Psoas muscle (tissue), 8 donors: ENCODE results near the gene VSTM4. TPM values are rescaled to one million over a fixed set of nuclear protein-coding genes. Genes with fewer than 3 reads are reported as not detected.
A peak's percentile ranks its signal among the peaks of the same experiment; 100 is the strongest.

ENCODE experiments used
- ATAC-seq, 4 donors: fragments of 200-7000 bp; cut with Tn5 transposase; one replicate each; pipeline ENCODE4 v1.9.1; 2020; ENCODE audit warnings: moderate library complexity in 3 of 4, mild to moderate bottlenecking in 2 of 4
- DNase-seq, 2 donors: peaks; one replicate each; pipeline ENCODE4 v3.0.0-alpha.2; 2020
- H3K27ac ChIP-seq: fragments of 200-600 bp; one replicate; pipeline ENCODE4 v1.8.0; 2022
- H3K27me3 ChIP-seq, 3 donors: fragments of 200-600 bp in 1 of 3; one replicate each; pipeline versions ENCODE4 v1.6.1 to v1.8.0; 2013 to 2022; ENCODE audit warnings: low read length in 2 of 3, mild to moderate bottlenecking in 2 of 3, moderate library complexity in 1 of 3; ENCODE audit not compliant: insufficient read depth in 3 of 3
- H3K36me3 ChIP-seq, 2 donors: fragments of 200-600 bp in 1 of 2; one replicate each; pipeline versions ENCODE4 v1.6.1 to v1.8.0; 2013 to 2022; ENCODE audit warnings: low read depth in 1 of 2, mild to moderate bottlenecking in 1 of 2, moderate library complexity in 1 of 2; ENCODE audit not compliant: insufficient read depth in 1 of 2
- H3K4me1 ChIP-seq: fragments of 200-600 bp; one replicate; pipeline ENCODE4 v1.8.0; 2022
- H3K4me3 ChIP-seq: fragments of 200-600 bp; one replicate; pipeline ENCODE4 v1.8.0; 2022; ENCODE audit warnings: mild to moderate bottlenecking
- H3K9me3 ChIP-seq: fragments of 200-600 bp; one replicate; pipeline ENCODE4 v1.8.0; 2022
- WGBS, 3 donors: extraction: QIAGEN DNeasy Blood & Tissue Kit; methylation state at CpG; one replicate each; pipeline versions ENCODE4 v1.1.6 to v1.1.7; 2013; 5-methylcytosine and 5-hydroxymethylcytosine counted together
- intact Hi-C, 2 donors: fragments of 100-400 bp; cut with DNase I; formaldehyde crosslinking; loops; one replicate each; pipeline versions ENCODE4 v1.11.0 to v1.14.2; 2022
- polyA plus RNA-seq, 3 donors: library from polyadenylated mRNA; stranded (reverse); fragments of 200-250 nt; gene quantifications; one replicate each; pipeline ENCODE4 v1.2.3, GENCODE V29; 2013
- total RNA-seq, 4 donors: library from RNA; stranded (reverse); fragmentation: NEBNext Ultra II Directional in 2 of 4; extraction: Animal tissue kit (Norgen Biotek cat#: 25700) in 2 of 4; gene quantifications; one replicate each; pipeline versions ENCODE4 v1.2.1 to v1.2.4, GENCODE V29; 2021 to 2023
- TF ChIP-seq, protein P1 (sequence below): fragments of 200-600 bp; IDR thresholded peaks from one replicate; pipeline ENCODE4 v1.8.0; 2022; ENCODE audit warnings: antibody characterized with exemption
- donor health status: healthy with polysubstance abuse.
- donor health status: DM: no; HTN: no; CAD: no; lungs with moderate emphysema.
- donor health status: Bipolar disorder and iron deficiency.
- donor health status: healthy.
- donor health status: DM: yes; HTN: yes; CAD: no.
- donor health status: DM: no; HTN: no; CAD: no.
- donor health status: DM: no; HTN: no; CAD: no.
- donor health status: DM: yes; HTN: yes; CAD: no.

VSTM4 gene
- total and polyA plus RNA-seq, 7 donors, result 1.0 to 4.4 (median 1.8) TPM

- intact Hi-C loops, result no loop called here
- Histone ChIP-seq H3K27ac (no peak overlapping the region), H3K36me3 (no peaks in the 10 kb centered on the region), H3K4me3 (no peak overlapping the region), H3K4me1 (no peaks in the 10 kb centered on the region), H3K9me3 (peaks cover 18% of the 10 kb centered on the region), H3K27me3 (no peaks in the 10 kb centered on the region)
- TF ChIP-seq, protein P1, sequence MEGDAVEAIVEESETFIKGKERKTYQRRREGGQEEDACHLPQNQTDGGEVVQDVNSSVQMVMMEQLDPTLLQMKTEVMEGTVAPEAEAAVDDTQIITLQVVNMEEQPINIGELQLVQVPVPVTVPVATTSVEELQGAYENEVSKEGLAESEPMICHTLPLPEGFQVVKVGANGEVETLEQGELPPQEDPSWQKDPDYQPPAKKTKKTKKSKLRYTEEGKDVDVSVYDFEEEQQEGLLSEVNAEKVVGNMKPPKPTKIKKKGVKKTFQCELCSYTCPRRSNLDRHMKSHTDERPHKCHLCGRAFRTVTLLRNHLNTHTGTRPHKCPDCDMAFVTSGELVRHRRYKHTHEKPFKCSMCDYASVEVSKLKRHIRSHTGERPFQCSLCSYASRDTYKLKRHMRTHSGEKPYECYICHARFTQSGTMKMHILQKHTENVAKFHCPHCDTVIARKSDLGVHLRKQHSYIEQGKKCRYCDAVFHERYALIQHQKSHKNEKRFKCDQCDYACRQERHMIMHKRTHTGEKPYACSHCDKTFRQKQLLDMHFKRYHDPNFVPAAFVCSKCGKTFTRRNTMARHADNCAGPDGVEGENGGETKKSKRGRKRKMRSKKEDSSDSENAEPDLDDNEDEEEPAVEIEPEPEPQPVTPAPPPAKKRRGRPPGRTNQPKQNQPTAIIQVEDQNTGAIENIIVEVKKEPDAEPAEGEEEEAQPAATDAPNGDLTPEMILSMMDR, result no peak
- WGBS, 3 donors, result 94 to 100% (median 100%) methylated on average over 1 of the region's 1 CpG
- DNase-seq (no peak), ATAC-seq (no peak)
Observed at GRCh38 chr10:49061667-49062066, 53.7 kb downstream of the VSTM4 start.

DNA sequence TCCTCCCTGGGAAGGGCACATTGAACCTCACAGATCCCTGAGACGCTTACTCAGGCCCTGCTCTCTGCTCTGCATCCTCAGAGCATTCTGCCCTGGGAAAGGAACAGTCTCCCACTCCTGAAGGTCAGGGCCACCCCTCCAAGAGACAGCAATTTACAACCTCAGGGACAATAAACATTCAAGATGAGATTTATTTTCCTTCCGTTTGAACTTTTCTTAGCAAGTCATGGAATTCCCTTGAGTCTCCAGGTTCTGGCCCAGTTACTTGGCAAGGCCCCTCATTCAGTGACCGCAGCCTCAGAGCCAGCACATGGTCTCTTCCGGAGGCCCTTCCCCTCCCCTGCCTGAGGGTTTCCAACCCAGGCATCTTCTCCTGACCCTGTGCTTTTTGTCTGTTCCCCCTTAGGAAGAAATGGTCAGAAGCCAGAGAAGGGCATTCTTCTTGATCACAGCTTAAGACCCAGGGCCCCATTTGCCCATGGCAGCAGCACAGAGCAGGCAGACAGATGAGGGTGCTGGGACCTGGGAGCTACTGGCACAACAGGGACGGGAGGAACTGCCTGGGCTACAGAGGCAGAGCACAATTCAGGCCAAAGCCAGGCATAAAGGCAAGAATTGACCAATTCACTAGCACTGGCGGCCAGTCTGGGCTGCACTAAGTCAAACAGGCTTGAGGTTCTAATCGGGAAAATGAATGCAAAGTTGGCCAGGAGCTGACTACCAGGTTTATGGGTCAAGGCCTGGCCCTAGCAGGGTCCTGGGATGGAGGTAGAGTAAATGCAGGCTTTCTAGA lies 56.7 kb downstream of the VSTM4 start:
- Histone ChIP-seq H3K27me3 (no peaks in the 10 kb centered on the region), H3K9me3 (peaks cover 18% of the 10 kb centered on the region), H3K27ac (no peak overlapping the region), H3K4me3 (no peak overlapping the region), H3K4me1 (no peaks in the 10 kb centered on the region), H3K36me3 (no peaks in the 10 kb centered on the region)
- peak; percentile 46 to 68 for DNase-seq
- ATAC-seq, result peak in 2 of 4 donors; percentile 51 to 60
- intact Hi-C loops, result no loop called here
- WGBS, 3 donors, result 46 to 66% (median 48%) methylated on average over 7 of the region's 7 CpGs
- TF ChIP-seq, protein P1, result no peak

DNA sequence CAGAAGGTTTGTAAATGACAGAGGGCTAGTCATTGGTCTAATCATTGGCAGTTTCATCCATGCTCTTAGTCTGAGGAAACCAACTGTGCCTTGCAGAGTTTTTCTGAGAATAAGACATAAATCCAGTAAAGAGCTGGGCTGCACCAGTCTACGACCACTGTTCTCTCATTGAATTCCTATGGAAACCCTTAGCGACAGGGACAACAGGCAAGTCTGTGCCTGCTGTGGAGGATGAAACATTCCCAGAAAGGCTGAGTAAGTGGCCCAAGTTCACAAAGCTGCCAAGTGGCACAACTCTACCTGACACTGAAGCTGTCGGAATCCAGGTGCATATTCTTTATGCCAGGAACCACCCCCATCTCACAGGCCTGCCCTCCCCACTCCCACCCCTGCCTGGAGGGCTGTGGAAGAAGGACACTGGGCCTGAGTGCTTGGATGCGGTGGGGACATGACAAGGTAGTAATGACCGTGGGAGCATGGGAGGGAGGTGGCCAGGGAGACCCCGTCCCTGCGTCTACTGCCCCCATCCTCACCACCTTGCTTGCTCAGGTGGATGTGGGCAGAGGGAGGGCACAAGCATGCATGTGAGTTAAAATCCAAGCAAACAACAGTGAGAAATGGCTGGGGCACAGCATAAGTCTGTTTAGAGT lies 58.0 kb downstream of the VSTM4 start:
- no peaks in the 10 kb centered on the region for H3K27me3 ChIP-seq
- H3K4me3 ChIP-seq, result no peak overlapping the region
- WGBS, 3 donors, result 96 to 99% (median 98%) methylated on average over 7 of the region's 7 CpGs
- TF ChIP-seq, protein P1, result no peak
- H3K27ac ChIP-seq, result no peak overlapping the region
- ATAC-seq (no peak), DNase-seq (no peak)
- no peaks in the 10 kb centered on the region for H3K36me3 ChIP-seq
- H3K4me1 ChIP-seq, result no peaks in the 10 kb centered on the region
- peaks cover 17% of the 10 kb centered on the region for H3K9me3 ChIP-seq
- intact Hi-C loops, result no loop called here

- DNase-seq (no peak), ATAC-seq (no peak)
- TF ChIP-seq, protein P1, result no peak
- Histone ChIP-seq H3K27ac (no peak overlapping the region), H3K27me3 (no peaks in the 10 kb centered on the region), H3K36me3 (no peaks in the 10 kb centered on the region), H3K4me3 (no peak overlapping the region), H3K9me3 (peaks cover 7% of the 10 kb centered on the region), H3K4me1 (no peaks in the 10 kb centered on the region)
- intact Hi-C loops, result no loop called here
- 39 to 54% (median 50%) methylated on average over 1 of the region's 1 CpG for WGBS, 3 donors
Observed at GRCh38 chr10:49056356-49056755, 59.0 kb downstream of the VSTM4 start.
